ENCODE data around the gene GFOD1. TPM values are rescaled to one million over a fixed set of nuclear protein-coding genes. Genes with fewer than 3 reads are reported as not detected.
A peak's percentile ranks its signal among the peaks of the same experiment; 100 is the strongest.
"Not testable (repeated sequence)": the region's sequence is repeated elsewhere in the genome, so short reads cannot be mapped to it uniquely, and the experiment has no call there.

Gene GFOD1
- total RNA-seq, 4 donors from 2014 or later: 21.8 to 49.4 (median 31.1) TPM

- WGBS, 2 donors: 0 to 1% methylated on average over 10 of the region's 10 CpGs
- TF ChIP-seq, protein P1, sequence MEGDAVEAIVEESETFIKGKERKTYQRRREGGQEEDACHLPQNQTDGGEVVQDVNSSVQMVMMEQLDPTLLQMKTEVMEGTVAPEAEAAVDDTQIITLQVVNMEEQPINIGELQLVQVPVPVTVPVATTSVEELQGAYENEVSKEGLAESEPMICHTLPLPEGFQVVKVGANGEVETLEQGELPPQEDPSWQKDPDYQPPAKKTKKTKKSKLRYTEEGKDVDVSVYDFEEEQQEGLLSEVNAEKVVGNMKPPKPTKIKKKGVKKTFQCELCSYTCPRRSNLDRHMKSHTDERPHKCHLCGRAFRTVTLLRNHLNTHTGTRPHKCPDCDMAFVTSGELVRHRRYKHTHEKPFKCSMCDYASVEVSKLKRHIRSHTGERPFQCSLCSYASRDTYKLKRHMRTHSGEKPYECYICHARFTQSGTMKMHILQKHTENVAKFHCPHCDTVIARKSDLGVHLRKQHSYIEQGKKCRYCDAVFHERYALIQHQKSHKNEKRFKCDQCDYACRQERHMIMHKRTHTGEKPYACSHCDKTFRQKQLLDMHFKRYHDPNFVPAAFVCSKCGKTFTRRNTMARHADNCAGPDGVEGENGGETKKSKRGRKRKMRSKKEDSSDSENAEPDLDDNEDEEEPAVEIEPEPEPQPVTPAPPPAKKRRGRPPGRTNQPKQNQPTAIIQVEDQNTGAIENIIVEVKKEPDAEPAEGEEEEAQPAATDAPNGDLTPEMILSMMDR (IDR thresholded peaks at IDR 0.05): no peak
- TF ChIP-seq EP300 (IDR thresholded peaks at IDR 0.05) (no peak), POLR2A (IDR thresholded peaks at IDR 0.05) (no peak)
- H3K27me3 ChIP-seq: no peaks in the 10 kb centered on the region
- no peak for DNase-seq (ENCODE audit: low spot score in 2 of 2)
- H3K4me1 ChIP-seq: peaks cover 0 to 21% (median 7%) of the 10 kb centered on the region in 4 donors
- H3K36me3 ChIP-seq: peaks cover 0 to 34% (median 0%) of the 10 kb centered on the region in 3 donors
- H3K4me3 ChIP-seq: peak overlapping the region; percentile 65 to 87 (median 80)
- no peaks in the 10 kb centered on the region for H3K9me3 ChIP-seq
- H3K27ac ChIP-seq: peak overlapping the region in 3 of 4 donors; percentile 90 to 92 (median 92)
These were observed 159.7 kb downstream of the GFOD1 start for GRCh38 chr6:13327691-13328075.

DNA sequence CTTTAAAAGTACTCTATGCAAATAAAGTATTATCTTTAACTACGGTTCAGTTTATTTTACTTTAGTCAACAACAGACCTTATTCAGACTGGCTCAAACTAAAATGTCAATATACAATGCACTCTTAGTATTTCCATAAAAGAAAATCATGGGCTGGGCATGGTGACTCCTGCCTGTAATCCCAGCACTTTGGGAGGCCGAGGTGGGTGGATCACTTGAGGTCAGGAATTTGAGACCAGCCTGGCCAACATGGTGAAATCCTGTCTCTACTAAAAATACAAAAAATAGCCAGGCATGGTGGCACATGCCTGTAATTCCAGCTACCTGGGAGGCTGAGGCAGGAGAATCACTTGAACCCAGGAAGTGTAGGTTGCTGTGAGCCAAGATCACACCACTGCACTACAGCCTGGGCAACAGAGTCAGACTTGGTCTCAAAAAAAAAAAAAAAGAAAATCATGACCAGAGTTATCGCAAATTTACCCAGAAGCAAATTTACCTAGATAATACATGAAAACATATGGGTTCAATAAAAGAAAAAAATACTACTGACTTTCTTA lies 161.3 kb downstream of the GFOD1 start:
- not testable (repeated sequence) for H3K27me3 ChIP-seq; H3K4me3 ChIP-seq; DNase-seq (ENCODE audit: low spot score in 2 of 2); H3K27ac ChIP-seq; H3K9me3 ChIP-seq
- WGBS, 2 donors: 65 to 70% methylated on average over 3 of the region's 3 CpGs
- Histone ChIP-seq H3K36me3 (peaks cover 0 to 50% (median 0%) of the 10 kb centered on the region in 3 donors), H3K4me1 (peaks cover 0 to 21% (median 7%) of the 10 kb centered on the region in 4 donors)

GRCh38 chr6:13319891-13320564 lies 167.4 kb downstream of the GFOD1 start:
- TF ChIP-seq POLR2A (IDR thresholded peaks at IDR 0.05): no peak
- TF ChIP-seq EP300 (IDR thresholded peaks at IDR 0.05): no peak
- TF ChIP-seq, protein P1 (IDR thresholded peaks at IDR 0.05): no peak
- H3K4me1 ChIP-seq: no peaks in the 10 kb centered on the region
- peaks cover 6 to 100% (median 30%) of the 10 kb centered on the region in 3 donors for H3K36me3 ChIP-seq
- H3K27me3 ChIP-seq: no peaks in the 10 kb centered on the region
- no peak overlapping the region for H3K4me3 ChIP-seq
- no peak for DNase-seq (ENCODE audit: low spot score in 2 of 2)
- 85 to 88% methylated on average over 5 of the region's 5 CpGs for WGBS, 2 donors
- no peaks in the 10 kb centered on the region for H3K9me3 ChIP-seq
- H3K27ac ChIP-seq: no peak overlapping the region

DNA sequence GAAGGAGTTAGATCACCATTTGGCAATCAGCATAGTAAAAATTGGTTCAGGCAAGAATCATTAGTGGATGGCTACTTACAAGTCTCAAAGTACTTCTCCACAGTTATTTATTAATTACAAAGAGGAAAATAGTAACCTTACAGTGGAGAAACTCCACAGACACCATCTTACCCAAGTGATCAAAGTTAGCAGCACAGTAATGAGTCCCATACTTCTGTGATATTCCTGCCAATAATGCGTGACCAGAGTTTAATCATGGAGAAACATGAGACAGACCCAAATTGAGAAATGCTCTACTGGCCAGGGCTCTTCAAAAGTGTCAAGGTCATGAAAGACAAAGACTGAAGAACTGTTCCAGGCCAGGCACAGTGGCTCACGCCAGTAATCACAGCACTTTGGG lies 168.6 kb downstream of the GFOD1 start:
- 89 to 95% methylated on average over 2 of the region's 2 CpGs for WGBS, 2 donors
- DNase-seq (ENCODE audit: low spot score in 2 of 2): no peak
- Histone ChIP-seq H3K27ac (no peak overlapping the region), H3K4me3 (no peak overlapping the region), H3K4me1 (no peaks in the 10 kb centered on the region), H3K9me3 (no peaks in the 10 kb centered on the region), H3K27me3 (no peaks in the 10 kb centered on the region), H3K36me3 (peaks cover 6 to 100% (median 30%) of the 10 kb centered on the region in 3 donors)
- TF ChIP-seq POLR2A (IDR thresholded peaks at IDR 0.05): no peak
- no peak for TF ChIP-seq EP300 (IDR thresholded peaks at IDR 0.05)
- TF ChIP-seq, protein P1 (IDR thresholded peaks at IDR 0.05): no peak

- H3K9me3 ChIP-seq: no peaks in the 10 kb centered on the region
- 94 to 96% methylated on average over 5 of the region's 5 CpGs for WGBS, 2 donors
- H3K27me3 ChIP-seq: no peaks in the 10 kb centered on the region
- H3K27ac ChIP-seq: no peak overlapping the region
- no peak overlapping the region for H3K4me3 ChIP-seq
- no peak for TF ChIP-seq EP300 (IDR thresholded peaks at IDR 0.05)
- TF ChIP-seq, protein P1 (IDR thresholded peaks at IDR 0.05): no peak
- no peak for TF ChIP-seq POLR2A (IDR thresholded peaks at IDR 0.05)
- no peak for DNase-seq (ENCODE audit: low spot score in 2 of 2)
- peaks cover 6 to 99% (median 30%) of the 10 kb centered on the region in 3 donors for H3K36me3 ChIP-seq
- H3K4me1 ChIP-seq: no peaks in the 10 kb centered on the region
These were observed 171.5 kb downstream of the GFOD1 start for GRCh38 chr6:13315896-13316295.
